Ovary (tissue), 3 donors: ENCODE measurements around the gene ZSCAN10.

ENCODE experiments used
- POLR2A ChIP-seq: fragments of 450-650 bp; IDR thresholded peaks from one replicate; pipeline ENCODE4 v1.6.1; 2017; ENCODE audit warnings: antibody characterized with exemption, mild to moderate bottlenecking, moderate library complexity
- TF ChIP-seq, protein P1 (sequence below), 3 donors: fragments of 450-650 bp in 2 of 3; fragments of 200-600 bp in 1 of 3; IDR thresholded peaks; one replicate each; pipeline versions ENCODE4 v1.5.1 to v1.8.0; 2016 to 2022; ENCODE audit warnings: antibody characterized with exemption in 3 of 3, mild to moderate bottlenecking in 1 of 3
- donor health status: DM: no; HTN: no; CAD: no.

DNA sequence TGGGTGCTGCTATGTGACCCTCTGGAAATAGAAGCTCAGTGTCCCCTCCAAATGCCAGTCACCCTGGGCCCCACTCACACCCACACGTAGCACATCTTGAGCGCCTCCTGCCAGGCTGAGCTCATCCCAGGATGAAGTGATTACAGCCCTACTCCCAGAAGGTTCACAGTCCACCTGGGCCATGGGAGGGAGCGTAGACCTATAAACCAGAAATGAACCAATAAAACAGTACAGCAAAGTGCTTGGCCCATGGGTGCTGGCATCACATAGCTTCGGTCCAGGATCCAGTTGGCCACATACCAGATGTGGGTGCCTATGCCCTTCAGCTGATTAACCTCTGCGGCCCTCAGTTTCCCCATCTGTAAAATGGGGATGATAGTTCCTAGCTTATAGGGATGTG is 60.2 kb downstream of the ZSCAN10 start:
- no peak for TF ChIP-seq POLR2A
- TF ChIP-seq, protein P1, sequence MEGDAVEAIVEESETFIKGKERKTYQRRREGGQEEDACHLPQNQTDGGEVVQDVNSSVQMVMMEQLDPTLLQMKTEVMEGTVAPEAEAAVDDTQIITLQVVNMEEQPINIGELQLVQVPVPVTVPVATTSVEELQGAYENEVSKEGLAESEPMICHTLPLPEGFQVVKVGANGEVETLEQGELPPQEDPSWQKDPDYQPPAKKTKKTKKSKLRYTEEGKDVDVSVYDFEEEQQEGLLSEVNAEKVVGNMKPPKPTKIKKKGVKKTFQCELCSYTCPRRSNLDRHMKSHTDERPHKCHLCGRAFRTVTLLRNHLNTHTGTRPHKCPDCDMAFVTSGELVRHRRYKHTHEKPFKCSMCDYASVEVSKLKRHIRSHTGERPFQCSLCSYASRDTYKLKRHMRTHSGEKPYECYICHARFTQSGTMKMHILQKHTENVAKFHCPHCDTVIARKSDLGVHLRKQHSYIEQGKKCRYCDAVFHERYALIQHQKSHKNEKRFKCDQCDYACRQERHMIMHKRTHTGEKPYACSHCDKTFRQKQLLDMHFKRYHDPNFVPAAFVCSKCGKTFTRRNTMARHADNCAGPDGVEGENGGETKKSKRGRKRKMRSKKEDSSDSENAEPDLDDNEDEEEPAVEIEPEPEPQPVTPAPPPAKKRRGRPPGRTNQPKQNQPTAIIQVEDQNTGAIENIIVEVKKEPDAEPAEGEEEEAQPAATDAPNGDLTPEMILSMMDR (IDR thresholded peaks at IDR 0.05): no peak
